Measurements from ENCODE around the gene AP1M2. TPM values are rescaled to one million over a fixed set of nuclear protein-coding genes. Genes with fewer than 3 reads are reported as not detected.

Gene AP1M2
- total RNA-seq (1 to 10 TPM in 3 of 7 donors, under 1 TPM in 3, not detected in 1; 0.65 to 2.1 (median 0.93) TPM), polyA plus RNA-seq (under 1 TPM; 0.09 to 0.83 (median 0.74) TPM)
- long read RNA-seq, donor 1, partial matches to known transcripts: 212 of 227 reads
- long read RNA-seq, donor 1, other reads (novel, unspliced or antisense): 14 of 227 reads
- long read RNA-seq, donor 2, partial matches to known transcripts: 0 of 3 reads
- long read RNA-seq, donor 2, other reads (novel, unspliced or antisense): 0 of 3 reads

GRCh38 chr19:10587022-10587838 lies at the start of gene AP1M2:
AP1M2 (minus strand) TSS chr19:10587312; CDS start chr19:10587231, 81 bp downstream.
- WGBS, 5 donors: 31 to 38% (median 34%) methylated on average over 13 to 35 of the region's 35 CpGs
- intact Hi-C loops (cut with DNase I; ENCODE audit: low total_unique reads): no loop called here
- H3K27me3 ChIP-seq (replicated peaks in 1 of 7): peaks cover 0 to 16% (median 0%) of the 10 kb centered on the region in 7 donors
- DNase-seq: no peak
- H3K36me3 ChIP-seq: no peaks in the 10 kb centered on the region
- TF ChIP-seq POLR2A (IDR thresholded peaks at IDR 0.05) (no peak), POLR2AphosphoS5 (IDR thresholded peaks at IDR 0.05) (no peak), CTCF (IDR thresholded peaks at IDR 0.05 in 8 of 11, conservative IDR thresholded peaks at IDR 0.05 in 3 of 11) (no peak)
- peaks cover 0 to 35% (median 5%) of the 10 kb centered on the region in 6 donors for H3K4me1 ChIP-seq
- H3K9me3 ChIP-seq: no peaks in the 10 kb centered on the region
- no peak within 1 kb of the TSS for H3K27ac ChIP-seq
- H3K4me3 ChIP-seq: no peak within 1 kb of the TSS

GRCh38 chr19:10636304-10636972 lies 49.3 kb upstream of the AP1M2 start:
- peaks cover 0 to 100% (median 98%) of the 10 kb centered on the region in 6 donors for H3K36me3 ChIP-seq
- H3K27me3 ChIP-seq (replicated peaks in 1 of 7): no peaks in the 10 kb centered on the region
- H3K9me3 ChIP-seq: no peaks in the 10 kb centered on the region
- 88 to 96% (median 94%) methylated on average over 32 to 37 of the region's 37 CpGs for WGBS, 5 donors
- TF ChIP-seq POLR2AphosphoS5 (IDR thresholded peaks at IDR 0.05): peak; percentile 43 to 80 (median 47)
- TF ChIP-seq CTCF (IDR thresholded peaks at IDR 0.05 in 8 of 11, conservative IDR thresholded peaks at IDR 0.05 in 3 of 11): no peak
- no peak for TF ChIP-seq POLR2A (IDR thresholded peaks at IDR 0.05)
- peak overlapping the region in 4 of 8 donors; percentile 32 to 69 (median 56) for H3K27ac ChIP-seq
- H3K4me1 ChIP-seq: peaks cover 0 to 78% (median 51%) of the 10 kb centered on the region in 6 donors
- no peak overlapping the region for H3K4me3 ChIP-seq
- intact Hi-C loops (cut with DNase I; ENCODE audit: low total_unique reads): no loop called here
- no peak for DNase-seq

GRCh38 chr19:10634963-10635362 lies 47.9 kb upstream of the AP1M2 start:
- Histone ChIP-seq H3K4me3 (no peak overlapping the region), H3K4me1 (peaks cover 0 to 69% (median 50%) of the 10 kb centered on the region in 6 donors), H3K27ac (peak overlapping the region in 6 of 8 donors; percentile 31 to 69 (median 56)), H3K9me3 (no peaks in the 10 kb centered on the region), H3K36me3 (peaks cover 0 to 100% (median 98%) of the 10 kb centered on the region in 6 donors), H3K27me3 (replicated peaks in 1 of 7) (no peaks in the 10 kb centered on the region)
- intact Hi-C loops (cut with DNase I; ENCODE audit: low total_unique reads): no loop called here
- TF ChIP-seq CTCF (IDR thresholded peaks at IDR 0.05 in 8 of 11, conservative IDR thresholded peaks at IDR 0.05 in 3 of 11) (no peak), POLR2AphosphoS5 (IDR thresholded peaks at IDR 0.05) (peak in 1 of 3 donors; percentile 4)
- 71 to 87% (median 86%) methylated on average over 6 of the region's 6 CpGs for WGBS, 5 donors
- DNase-seq: no peak
